H9 (cell line): ENCODE measurements around the gene MYO5B. TPM values are rescaled to one million over a fixed set of nuclear protein-coding genes. Genes with fewer than 3 reads are reported as not detected.

Experiments used
- DNase-seq: peaks from one replicate; pipeline ENCODE4 v3.0.0-alpha.2; 2017
- H2AFZ ChIP-seq: one replicate; pipeline ENCODE4 v1.6.1; 2013; ENCODE audit warnings: mild to moderate bottlenecking, low read length, control low read depth, moderate library complexity
- H2AK5ac ChIP-seq: 2 replicates; pipeline ENCODE4 v1.6.1; 2013; ENCODE audit warnings: low read length, control low read depth, mixed read lengths; ENCODE audit not compliant: insufficient read length
- H2BK120ac ChIP-seq: one replicate; pipeline ENCODE4 v1.6.1; 2013; ENCODE audit warnings: low read depth, mild to moderate bottlenecking, low read length, control low read depth, inconsistent platforms; ENCODE audit not compliant: poor library complexity, severe bottlenecking
- H2BK12ac ChIP-seq: 2 replicates; pipeline ENCODE4 v1.6.1; 2013; ENCODE audit warnings: low read length, control low read depth, mixed read lengths, low read depth; ENCODE audit not compliant: insufficient read length
- H2BK15ac ChIP-seq: 2 replicates; pipeline ENCODE4 v1.6.1; 2013; ENCODE audit warnings: low read depth, low read length, control low read depth
- H2BK20ac ChIP-seq: one replicate; pipeline ENCODE4 v1.6.1; 2013; ENCODE audit warnings: low read depth, mild to moderate bottlenecking, low read length, control low read depth, inconsistent platforms; ENCODE audit not compliant: poor library complexity, severe bottlenecking
- H2BK5ac ChIP-seq: 2 replicates; pipeline ENCODE4 v1.6.1; 2013; ENCODE audit warnings: low read length, control low read depth, mixed read lengths; ENCODE audit not compliant: insufficient read length
- H3K14ac ChIP-seq: 2 replicates; pipeline ENCODE4 v1.6.1; 2013; ENCODE audit warnings: low read length, control low read depth; ENCODE audit not compliant: insufficient read depth
- H3K18ac ChIP-seq: 2 replicates; pipeline ENCODE4 v1.6.1; 2013; ENCODE audit warnings: low read depth, mild to moderate bottlenecking, mixed read lengths, low read length, control low read depth; ENCODE audit not compliant: insufficient read length
- H3K23ac ChIP-seq: 2 replicates; pipeline ENCODE4 v1.6.1; 2013; ENCODE audit warnings: low read length, control low read depth, mixed read lengths, low read depth; ENCODE audit not compliant: insufficient read length
- H3K23me2 ChIP-seq: 2 replicates; pipeline ENCODE4 v1.6.1; 2013; ENCODE audit warnings: low read depth, mild to moderate bottlenecking, mixed read lengths, low read length, control low read depth; ENCODE audit not compliant: insufficient read length, poor library complexity, severe bottlenecking
- H3K27ac ChIP-seq: 2 replicates; pipeline ENCODE4 v1.5.1; 2013; ENCODE audit warnings: low read length, control low read depth, mixed read lengths, low read depth; ENCODE audit not compliant: insufficient read length
- H3K27me3 ChIP-seq: 2 replicates; pipeline ENCODE4 v1.6.1; 2013; ENCODE audit warnings: low read length, control low read depth, inconsistent platforms; ENCODE audit not compliant: insufficient read depth
- H3K4ac ChIP-seq: 2 replicates; pipeline ENCODE4 v1.6.1; 2013; ENCODE audit warnings: low read depth, mild to moderate bottlenecking, control low read depth, inconsistent platforms, low read length, moderate library complexity
- H3K4me1 ChIP-seq: 2 replicates; pipeline ENCODE4 v1.6.1; 2013; ENCODE audit warnings: low read length, control low read depth, inconsistent platforms; ENCODE audit not compliant: insufficient read depth
- H3K4me2 ChIP-seq: 2 replicates; pipeline ENCODE4 v1.6.1; 2013; ENCODE audit warnings: low read length, control low read depth, mixed read lengths; ENCODE audit not compliant: insufficient read length, insufficient read depth
- H3K56ac ChIP-seq: 2 replicates; pipeline ENCODE4 v1.6.1; 2013; ENCODE audit warnings: low read depth, mild to moderate bottlenecking, mixed read lengths, low read length, control low read depth; ENCODE audit not compliant: insufficient read length
- H3K79me1 ChIP-seq: 2 replicates; pipeline ENCODE4 v1.6.1; 2013; ENCODE audit warnings: low read depth, mild to moderate bottlenecking, moderate library complexity, low read length, control low read depth, inconsistent platforms; ENCODE audit not compliant: insufficient read depth, poor library complexity, severe bottlenecking
- H3K79me2 ChIP-seq: 2 replicates; pipeline ENCODE4 v1.6.1; 2013; ENCODE audit warnings: low read length, control low read depth, inconsistent platforms; ENCODE audit not compliant: insufficient read depth
- H3K9ac ChIP-seq: 2 replicates; pipeline ENCODE4 v1.6.1; 2013; ENCODE audit warnings: low read length, control low read depth, mixed read lengths; ENCODE audit not compliant: insufficient read length; ENCODE audit errors: extremely low read depth
- H3K9me3 ChIP-seq: one replicate; pipeline ENCODE4 v1.6.1; 2013; ENCODE audit warnings: low read depth, low read length, inconsistent platforms; ENCODE audit not compliant: control insufficient read depth
- H3T11ph ChIP-seq: one replicate; pipeline ENCODE4 v1.6.1; 2013; ENCODE audit warnings: mild to moderate bottlenecking, low read length, control low read depth, inconsistent platforms
- H4K20me1 ChIP-seq: one replicate; pipeline ENCODE4 v1.6.1; 2013; ENCODE audit not compliant: control insufficient read depth, insufficient read length, insufficient read depth
- H4K5ac ChIP-seq: 2 replicates; pipeline ENCODE4 v1.6.1; 2013; ENCODE audit warnings: low read depth, mild to moderate bottlenecking, mixed read lengths, low read length, control low read depth; ENCODE audit not compliant: insufficient read length
- H4K8ac ChIP-seq: replicated peaks from 2 replicates; pipeline ENCODE4 v1.6.1; 2013; ENCODE audit warnings: low read length, control low read depth, mixed read lengths, low read depth; ENCODE audit not compliant: insufficient read length
- H4K91ac ChIP-seq: 2 replicates; pipeline ENCODE4 v1.6.1; 2013; ENCODE audit warnings: low read depth, mild to moderate bottlenecking, moderate library complexity, mixed read lengths, low read length, control low read depth; ENCODE audit not compliant: insufficient read length
- H3K27ac Mint-ChIP-seq, 3 experiments: 2 replicates in 2 of 3; 3 replicates in 1 of 3; pipeline ENCODE4 v1.8.0; 2020 to 2021; ENCODE audit warnings: mixed read lengths in 3 of 3, mild to moderate bottlenecking in 1 of 3, moderate library complexity in 1 of 3
- H3K27me3 Mint-ChIP-seq: 2 replicates; pipeline ENCODE4 v1.8.0; 2021; ENCODE audit warnings: low read depth, mild to moderate bottlenecking, moderate library complexity, mixed read lengths
- H3K36me3 Mint-ChIP-seq, 3 experiments: 2 replicates in 2 of 3; 3 replicates in 1 of 3; pipeline ENCODE4 v1.8.0; 2020 to 2021; ENCODE audit warnings: low read depth in 3 of 3, mixed read lengths in 3 of 3; ENCODE audit not compliant: insufficient read depth in 1 of 3
- H3K4me1 Mint-ChIP-seq, 2 experiments: 2 replicates each; pipeline ENCODE4 v1.8.0; 2020; ENCODE audit warnings: mixed read lengths in 2 of 2
- H3K4me3 Mint-ChIP-seq, 2 experiments: 2 replicates in 1 of 2; 3 replicates in 1 of 2; pipeline ENCODE4 v1.8.0; 2020 to 2021; ENCODE audit warnings: mild to moderate bottlenecking in 2 of 2, mixed read lengths in 2 of 2, moderate library complexity in 1 of 2
- H3K9me3 Mint-ChIP-seq, 2 experiments: 2 replicates in 1 of 2; 3 replicates in 1 of 2; pipeline ENCODE4 v1.8.0; 2020; ENCODE audit warnings: mild to moderate bottlenecking in 2 of 2, mixed read lengths in 2 of 2, moderate library complexity in 1 of 2
- CTCF ChIP-seq: fragments of 200-600 bp; sonication (generic); conservative IDR thresholded peaks from 3 replicates; pipeline ENCODE4 v1.8.0; 2021; ENCODE audit warnings: antibody characterized with exemption, mild to moderate bottlenecking
- WGBS: extraction: QIAGEN DNeasy Blood & Tissue Kit; methylation state at CpG from one replicate; pipeline ENCODE4 v1.1.7; 2013; ENCODE audit warnings: missing lambda C conversion rate, low lambda C conversion rate, mixed read lengths; ENCODE audit not compliant: insufficient read length; ENCODE audit errors: extremely low coverage; 5-methylcytosine and 5-hydroxymethylcytosine counted together
- total RNA-seq: library from RNA; stranded (reverse); gene quantifications from 2 replicates; pipeline ENCODE4 v1.2.1, GENCODE V29; 2021

MYO5B gene
- total RNA-seq, 1 experiment from 2014 or later: 9.3 TPM

- H3K4ac ChIP-seq: no peak overlapping the region
- Mint-ChIP-seq H3K9me3 (no peaks in the 10 kb centered on the region), H3K4me1 (peaks cover 13% of the 10 kb centered on the region in 2 experiments), H3K36me3 (no peaks in the 10 kb centered on the region), H3K27ac (no peak overlapping the region), H3K4me3 (no peak overlapping the region), H3K27me3 (peaks cover 48% of the 10 kb centered on the region)
- H2AFZ ChIP-seq: no peak overlapping the region
- no peak overlapping the region for H2BK15ac ChIP-seq
- H4K20me1 ChIP-seq: no peaks in the 10 kb centered on the region
- H3K79me1 ChIP-seq: no peaks in the 10 kb centered on the region
- no peaks in the 10 kb centered on the region; the same call in 1 of the 2 replicates for H3K4me1 ChIP-seq
- H3K23me2 ChIP-seq: peaks cover 6% of the 10 kb centered on the region
- H3K56ac ChIP-seq: no peak overlapping the region
- H3T11ph ChIP-seq: no peak overlapping the region
- no peak overlapping the region for H2BK12ac ChIP-seq
- H2BK20ac ChIP-seq: no peak overlapping the region
- no peak overlapping the region for H4K8ac ChIP-seq
- H3K27ac ChIP-seq: no peak overlapping the region
- H2BK5ac ChIP-seq: no peak overlapping the region
- H4K5ac ChIP-seq: no peak overlapping the region
- H3K18ac ChIP-seq: no peak overlapping the region
- H3K23ac ChIP-seq: no peak overlapping the region
- no peak overlapping the region for H4K91ac ChIP-seq
- no peaks in the 10 kb centered on the region for H3K9me3 ChIP-seq
- no CpG with 5 or more reads among the region's 6 CpGs for WGBS
- TF ChIP-seq CTCF: no peak
- no peak overlapping the region for H2AK5ac ChIP-seq
- H3K4me2 ChIP-seq: no peak overlapping the region
- no peak overlapping the region for H3K14ac ChIP-seq
- no peak for DNase-seq
- peaks cover 16% of the 10 kb centered on the region; the same call in 1 of the 2 replicates for H3K27me3 ChIP-seq
- no peaks in the 10 kb centered on the region for H3K79me2 ChIP-seq
- H3K9ac ChIP-seq: no peak overlapping the region
- no peak overlapping the region for H2BK120ac ChIP-seq
Observed at GRCh38 chr18:50188652-50189051, 6.3 kb downstream of the MYO5B start.
